Kidney epithelial cell (primary cell): ENCODE data around the gene SH3GL3. TPM values are rescaled to one million over a fixed set of nuclear protein-coding genes. Genes with fewer than 3 reads are reported as not detected.

Source experiments
- DNase-seq: peaks from one replicate; pipeline ENCODE4 v3.0.0-alpha.2; 2010; ENCODE audit warnings: low read depth
- H3K27me3 ChIP-seq: 2 replicates; pipeline ENCODE4 v1.6.0; 2011; ENCODE audit warnings: low read length; ENCODE audit not compliant: control insufficient read depth, insufficient read depth
- H3K36me3 ChIP-seq: 2 replicates; pipeline ENCODE4 v1.5.1; 2011; ENCODE audit warnings: low read length; ENCODE audit not compliant: control insufficient read depth, insufficient read depth
- H3K4me3 ChIP-seq: 2 replicates; pipeline ENCODE4 v1.5.1; 2011; ENCODE audit warnings: low read depth, mild to moderate bottlenecking, control low read depth, low read length
- CTCF ChIP-seq: IDR thresholded peaks from 2 replicates; pipeline ENCODE4 v1.5.1; 2011; ENCODE audit warnings: mild to moderate bottlenecking, moderate library complexity, low read length, control low read depth, inconsistent platforms; ENCODE audit not compliant: insufficient read depth, poor library complexity, severe bottlenecking
- total RNA-seq: library from RNA; depleted of rRNA; stranded (reverse); fragments of >200 nt; gene quantifications from 2 replicates; pipeline ENCODE4 v1.2.3, GENCODE V29; 2015

Gene SH3GL3, protein sequence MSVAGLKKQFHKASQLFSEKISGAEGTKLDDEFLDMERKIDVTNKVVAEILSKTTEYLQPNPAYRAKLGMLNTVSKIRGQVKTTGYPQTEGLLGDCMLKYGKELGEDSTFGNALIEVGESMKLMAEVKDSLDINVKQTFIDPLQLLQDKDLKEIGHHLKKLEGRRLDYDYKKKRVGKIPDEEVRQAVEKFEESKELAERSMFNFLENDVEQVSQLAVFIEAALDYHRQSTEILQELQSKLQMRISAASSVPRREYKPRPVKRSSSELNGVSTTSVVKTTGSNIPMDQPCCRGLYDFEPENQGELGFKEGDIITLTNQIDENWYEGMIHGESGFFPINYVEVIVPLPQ
- total RNA-seq, result 0.75 and 1.0 TPM in 2 replicates

GRCh38 chr15:83446904-83447709, at the start of gene SH3GL3:
SH3GL3 (plus strand) TSS chr15:83447341; CDS start chr15:83447534, 193 bp downstream.
- peak; percentile 64 for TF ChIP-seq CTCF
- peak; percentile 47 for DNase-seq
- Histone ChIP-seq H3K36me3 (no peaks in the 10 kb centered on the region), H3K27me3 (peaks cover 10% of the 10 kb centered on the region), H3K4me3 (peak within 1 kb of the TSS; percentile 55)

- H3K27me3 ChIP-seq, result no peaks in the 10 kb centered on the region
- H3K4me3 ChIP-seq, result no peak overlapping the region
- no peak for TF ChIP-seq CTCF
- no peak for DNase-seq
- H3K36me3 ChIP-seq, result no peaks in the 10 kb centered on the region
Measured at GRCh38 chr15:83398626-83399025, 48.5 kb upstream of the SH3GL3 start.

- no peaks in the 10 kb centered on the region for H3K27me3 ChIP-seq
- TF ChIP-seq CTCF, result no peak
- DNase-seq, result no peak
Measured at GRCh38 chr15:83404121-83404520, 43.0 kb upstream of the SH3GL3 start.

DNA sequence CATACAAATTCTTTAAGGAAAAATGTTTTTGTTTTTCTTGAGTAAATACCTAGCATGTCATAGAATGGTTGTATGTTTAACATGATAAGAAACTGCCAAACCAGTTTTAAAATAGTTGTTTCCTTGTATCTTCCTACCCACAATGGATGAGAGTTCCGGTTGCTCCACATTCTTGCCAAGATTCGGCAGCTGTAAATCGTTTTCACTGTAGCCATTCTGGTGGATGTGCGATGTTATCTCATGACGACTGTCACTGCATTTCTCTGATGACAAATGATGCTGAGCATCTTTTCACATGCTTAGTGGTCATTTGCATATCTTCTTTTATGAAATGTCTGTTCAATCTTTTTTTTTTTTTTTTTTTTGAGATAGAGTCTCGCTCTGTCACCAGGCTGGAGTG, 36.6 kb upstream of the SH3GL3 start:
- DNase-seq, result no peak
- no peaks in the 10 kb centered on the region for H3K27me3 ChIP-seq
- H3K36me3 ChIP-seq, result no peaks in the 10 kb centered on the region
- TF ChIP-seq CTCF, result no peak
- no peak overlapping the region for H3K4me3 ChIP-seq

More at GRCh38 chr15:83404121-83404520, 43.0 kb upstream of the SH3GL3 start:
- Histone ChIP-seq H3K4me3 (no peak overlapping the region), H3K36me3 (no peaks in the 10 kb centered on the region)

DNA sequence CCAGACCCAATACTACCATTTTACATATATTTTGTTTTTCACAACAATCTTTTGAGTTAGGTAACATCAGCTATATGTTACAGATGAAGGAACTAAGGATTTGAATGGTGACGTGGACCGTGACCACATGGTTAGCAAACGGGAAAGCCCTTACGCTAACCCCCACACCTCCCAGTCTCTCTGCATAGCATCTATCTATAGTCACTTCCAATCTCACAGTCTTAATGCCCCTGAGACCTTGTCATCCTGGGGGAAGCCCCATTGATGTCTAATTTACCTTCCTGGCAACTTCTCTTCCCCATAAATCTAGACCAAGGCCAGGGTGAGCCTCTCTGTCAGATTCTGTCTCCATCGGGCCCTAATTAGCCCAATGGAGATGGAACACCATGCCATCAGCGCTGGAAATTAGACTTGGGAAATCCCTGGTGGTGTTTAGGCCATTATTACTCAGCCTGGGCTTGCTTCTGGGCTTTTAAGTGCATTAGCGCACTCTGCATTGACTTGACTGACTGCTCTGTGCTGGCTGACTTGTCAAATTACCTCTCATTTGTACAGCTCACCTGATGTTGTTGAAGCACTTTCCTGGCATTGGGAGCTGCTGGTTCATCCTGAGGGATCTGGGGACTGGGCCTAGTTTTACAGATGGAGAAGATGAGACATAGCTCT, 34.0 kb upstream of the SH3GL3 start:
- H3K4me3 ChIP-seq, result no peak overlapping the region
- H3K36me3 ChIP-seq, result no peaks in the 10 kb centered on the region
- DNase-seq, result no peak
- H3K27me3 ChIP-seq, result no peaks in the 10 kb centered on the region
- no peak for TF ChIP-seq CTCF
